HL-60 (cell line): ENCODE data around the gene FHIT.

Source experiments
- DNase-seq, 2 experiments: peaks; one replicate each; pipeline ENCODE4 v3.0.0-alpha.2; 2010 to 2020; ENCODE audit warnings: low read depth in 1 of 2, low spot score in 1 of 2
- H3K27ac ChIP-seq: fragments of 250-450 bp; sonication (Bioruptor Pico); replicated peaks from 2 replicates; pipeline ENCODE4 v1.5.1; 2020; ENCODE audit warnings: mild to moderate bottlenecking, moderate library complexity
- H3K27me3 ChIP-seq: fragments of 250-450 bp; sonication (Bioruptor Pico); 2 replicates; pipeline ENCODE4 v1.5.1; 2021; ENCODE audit warnings: mild to moderate bottlenecking, moderate library complexity; ENCODE audit not compliant: insufficient read depth, poor library complexity, severe bottlenecking
- H3K4me3 ChIP-seq: replicated peaks from 2 replicates; pipeline ENCODE4 v1.5.1; 2011; ENCODE audit warnings: mild to moderate bottlenecking, control low read depth, low read length; ENCODE audit not compliant: insufficient read depth
- CTCF ChIP-seq: IDR thresholded peaks from one replicate; pipeline ENCODE4 v1.5.1; 2011; ENCODE audit warnings: low read length, control low read depth, inconsistent platforms; ENCODE audit not compliant: insufficient read depth
- GABPA ChIP-seq: IDR thresholded peaks from 2 replicates; pipeline ENCODE4 v1.6.1; 2012; ENCODE audit warnings: low read depth
- POLR2AphosphoS5 ChIP-seq: IDR thresholded peaks from 2 replicates; pipeline ENCODE4 v1.6.1; 2012; ENCODE audit warnings: low read depth
- REST ChIP-seq: IDR thresholded peaks from 2 replicates; pipeline ENCODE4 v1.6.1; 2012; ENCODE audit warnings: low read depth; ENCODE audit not compliant: insufficient replicate concordance
- SPI1 ChIP-seq: IDR thresholded peaks from 2 replicates; pipeline ENCODE4 v1.6.1; 2012; ENCODE audit warnings: low read depth, mild to moderate bottlenecking, borderline replicate concordance

Gene FHIT

GRCh38 chr3:60917141-60917540 lies 334.1 kb downstream of the FHIT start:
- no peaks in the 10 kb centered on the region for H3K27me3 ChIP-seq
- TF ChIP-seq SPI1 (no peak), REST (no peak), GABPA (no peak), CTCF (no peak), POLR2AphosphoS5 (no peak)
- H3K4me3 ChIP-seq = no peak overlapping the region
- DNase-seq = peak in 1 of 2 experiments; percentile 28
- no peak overlapping the region for H3K27ac ChIP-seq

- Histone ChIP-seq H3K27me3 (no peaks in the 10 kb centered on the region), H3K4me3 (no peak overlapping the region), H3K27ac (no peak overlapping the region)
- no peak for DNase-seq
- no peak for TF ChIP-seq CTCF
- TF ChIP-seq REST = no peak
- TF ChIP-seq POLR2AphosphoS5 = no peak
Measured at GRCh38 chr3:60916546-60916945, 334.7 kb downstream of the FHIT start.

GRCh38 chr3:60913474-60913873 lies 337.8 kb downstream of the FHIT start:
- no peak for TF ChIP-seq POLR2AphosphoS5
- TF ChIP-seq SPI1 = no peak
- TF ChIP-seq CTCF = no peak
- no peak for TF ChIP-seq GABPA
- TF ChIP-seq REST = no peak
- Histone ChIP-seq H3K27ac (no peak overlapping the region), H3K4me3 (no peak overlapping the region), H3K27me3 (no peaks in the 10 kb centered on the region)
- no peak for DNase-seq
